IgD-negative memory B cell (primary cell): ENCODE measurements around the gene KCP. TPM values are rescaled to one million over a fixed set of nuclear protein-coding genes. Genes with fewer than 3 reads are reported as not detected.

Experiments
- H3K27ac Mint-ChIP-seq, 3 donors: one replicate each; pipeline ENCODE4 v1.8.0; 2020 to 2022; ENCODE audit warnings: mild to moderate bottlenecking in 3 of 3, mixed read lengths in 3 of 3, moderate library complexity in 1 of 3
- H3K27me3 Mint-ChIP-seq: one replicate; pipeline ENCODE4 v1.8.0; 2021; ENCODE audit warnings: mixed read lengths
- H3K36me3 Mint-ChIP-seq: one replicate; pipeline ENCODE4 v1.8.0; 2020; ENCODE audit warnings: mild to moderate bottlenecking, mixed read lengths
- H3K4me1 Mint-ChIP-seq, 3 donors: one replicate each; pipeline ENCODE4 v1.8.0; 2020 to 2022; ENCODE audit warnings: mixed read lengths in 3 of 3, mild to moderate bottlenecking in 1 of 3
- H3K4me3 Mint-ChIP-seq, 4 donors: one replicate each; pipeline ENCODE4 v1.8.0; 2020 to 2022; ENCODE audit warnings: mild to moderate bottlenecking in 4 of 4, mixed read lengths in 4 of 4, moderate library complexity in 3 of 4
- H3K9me3 Mint-ChIP-seq, 3 donors: one replicate each; pipeline ENCODE4 v1.8.0; 2020 to 2021; ENCODE audit warnings: mixed read lengths in 3 of 3, mild to moderate bottlenecking in 1 of 3
- polyA plus RNA-seq: library from polyadenylated mRNA; unstranded; fragments of 300-500 nt; fragmentation: Illumina TruSeq; gene quantifications from one replicate; pipeline ENCODE4 v1.2.3, GENCODE V29; 2021

KCP gene
- polyA plus RNA-seq, 1 donor from 2014 or later = 0.26 TPM

GRCh38 chr7:128830231-128831177 lies 80.0 kb downstream of the KCP start, which contains the start of gene FLNC:
Gene FLNC, plus strand, starts transcription at chr7:128830406. Its CDS starts 232 bp downstream, at chr7:128830638.
- Mint-ChIP-seq H3K36me3 (no peaks in the 10 kb centered on the region), H3K4me1 (peaks cover 6 to 13% (median 8%) of the 10 kb centered on the region in 3 donors), H3K27ac (peak within 1 kb of the TSS in 1 of 3 donors; percentile 23), H3K9me3 (peaks cover 0 to 3% (median 0%) of the 10 kb centered on the region in 3 donors), H3K27me3 (peaks cover 46% of the 10 kb centered on the region), H3K4me3 (peak within 1 kb of the TSS; percentile 72 to 91 (median 84))

- no peak overlapping the region for H3K27ac Mint-ChIP-seq
- H3K4me1 Mint-ChIP-seq = peaks cover 6 to 13% (median 8%) of the 10 kb centered on the region in 3 donors
- peaks cover 46% of the 10 kb centered on the region for H3K27me3 Mint-ChIP-seq
- H3K4me3 Mint-ChIP-seq = peak overlapping the region in 3 of 4 donors; percentile 27 to 71 (median 54)
- peaks cover 0 to 3% (median 0%) of the 10 kb centered on the region in 3 donors for H3K9me3 Mint-ChIP-seq
- H3K36me3 Mint-ChIP-seq = no peaks in the 10 kb centered on the region
These were observed 80.9 kb downstream of the KCP start for GRCh38 chr7:128829391-128830166.

GRCh38 chr7:128827971-128828711 lies 82.4 kb downstream of the KCP start:
- H3K9me3 Mint-ChIP-seq = peaks cover 0 to 3% (median 0%) of the 10 kb centered on the region in 3 donors
- H3K27ac Mint-ChIP-seq = no peak overlapping the region
- H3K4me3 Mint-ChIP-seq = peak overlapping the region in 2 of 4 donors; percentile 26 to 71
- no peaks in the 10 kb centered on the region for H3K36me3 Mint-ChIP-seq
- peaks cover 6 to 13% (median 8%) of the 10 kb centered on the region in 3 donors for H3K4me1 Mint-ChIP-seq
- peaks cover 44% of the 10 kb centered on the region for H3K27me3 Mint-ChIP-seq

GRCh38 chr7:128827248-128827958 lies 83.1 kb downstream of the KCP start:
- peaks cover 0 to 3% (median 0%) of the 10 kb centered on the region in 3 donors for H3K9me3 Mint-ChIP-seq
- no peak overlapping the region for H3K27ac Mint-ChIP-seq
- no peaks in the 10 kb centered on the region for H3K36me3 Mint-ChIP-seq
- H3K27me3 Mint-ChIP-seq = peaks cover 44% of the 10 kb centered on the region
- H3K4me3 Mint-ChIP-seq = no peak overlapping the region
- H3K4me1 Mint-ChIP-seq = peaks cover 6 to 13% (median 8%) of the 10 kb centered on the region in 3 donors

GRCh38 chr7:128826916-128827247 lies 83.6 kb downstream of the KCP start:
- H3K27me3 Mint-ChIP-seq = peaks cover 46% of the 10 kb centered on the region
- H3K36me3 Mint-ChIP-seq = no peaks in the 10 kb centered on the region
- H3K27ac Mint-ChIP-seq = no peak overlapping the region
- H3K4me1 Mint-ChIP-seq = peaks cover 6 to 13% (median 7%) of the 10 kb centered on the region in 3 donors
- H3K4me3 Mint-ChIP-seq = no peak overlapping the region
- peaks cover 0 to 3% (median 0%) of the 10 kb centered on the region in 3 donors for H3K9me3 Mint-ChIP-seq

Other genes with a start within 250 kb of the KCP start
- gene GARIN1A, start 238.4 kb downstream of the KCP start, polyA plus RNA-seq = 0.10 TPM
- gene CALU, start 171.3 kb downstream of the KCP start, polyA plus RNA-seq = 20.8 TPM
- not detected for gene OPN1SW, start 134.9 kb downstream of the KCP start, polyA plus RNA-seq
- 0.85 TPM for gene CCDC136, start 118.7 kb downstream of the KCP start, polyA plus RNA-seq
- not detected for gene FLNC, start 80.3 kb downstream of the KCP start, polyA plus RNA-seq
- gene ATP6V1F, start 47.9 kb downstream of the KCP start, polyA plus RNA-seq = 325 TPM
- gene IRF5, start 27.2 kb upstream of the KCP start, polyA plus RNA-seq = 132 TPM
- 36.7 TPM for gene TNPO3, start 144.4 kb upstream of the KCP start, polyA plus RNA-seq
- gene TSPAN33, start 234.0 kb upstream of the KCP start, polyA plus RNA-seq = 55.0 TPM